ENCODE results near the gene SGCD.

The SGCD gene

DNA sequence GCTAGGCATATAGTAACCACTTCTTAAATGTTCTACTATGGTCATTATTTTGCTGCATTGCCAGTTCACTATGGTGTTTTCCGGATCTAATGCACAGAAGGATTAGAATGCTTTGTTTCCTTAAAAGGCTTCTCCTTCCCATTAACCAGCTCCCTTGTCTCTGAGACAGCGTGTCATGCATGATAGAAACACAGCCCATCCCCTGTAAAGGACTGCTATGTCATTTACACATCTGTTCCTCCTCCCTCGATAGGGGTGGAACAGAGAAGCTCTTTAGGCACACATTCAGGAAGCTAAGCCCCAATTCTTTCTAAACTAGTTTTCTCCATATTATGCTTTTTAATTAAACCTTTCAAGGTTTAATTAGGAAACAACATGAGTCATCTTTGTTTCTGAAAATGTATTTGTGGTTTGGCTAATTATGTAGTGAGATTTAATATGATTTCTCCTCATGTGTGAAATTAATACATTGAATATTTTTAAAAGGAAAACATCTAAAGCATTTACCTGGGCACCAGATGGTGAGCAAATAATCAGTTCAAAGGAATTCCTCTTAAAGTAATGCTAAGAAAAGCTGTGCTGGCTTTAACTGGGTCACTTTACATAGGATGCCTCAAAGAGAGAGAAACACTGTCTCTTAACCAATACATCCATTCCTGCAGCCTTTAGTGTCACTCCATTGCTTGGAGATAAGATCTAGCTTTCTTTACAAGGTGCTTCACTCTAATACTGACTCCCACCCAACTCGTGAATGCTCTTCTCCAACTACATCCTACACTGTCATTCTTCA lies 389.8 kb downstream of the SGCD start:
- DNase-seq = no peak

DNA sequence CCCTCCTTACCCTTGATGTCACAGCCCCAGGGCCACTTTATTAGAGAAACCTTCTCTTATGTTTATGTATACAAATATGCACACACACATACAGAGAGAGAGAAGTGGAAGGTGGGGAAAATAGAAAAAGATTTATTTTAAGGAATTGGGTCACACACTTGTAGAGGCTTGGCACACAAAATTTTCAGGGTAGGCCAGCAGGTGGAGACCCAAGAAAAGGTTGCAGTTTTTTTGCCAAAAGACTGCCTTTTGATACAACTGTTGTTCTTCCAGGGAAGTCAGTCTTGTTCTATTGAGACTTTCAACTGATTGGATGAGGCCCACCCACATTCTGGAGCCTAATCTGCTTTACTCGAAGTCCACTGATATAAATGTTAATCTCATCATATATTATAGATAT lies 392.0 kb downstream of the SGCD start:
- no peak for DNase-seq

DNA sequence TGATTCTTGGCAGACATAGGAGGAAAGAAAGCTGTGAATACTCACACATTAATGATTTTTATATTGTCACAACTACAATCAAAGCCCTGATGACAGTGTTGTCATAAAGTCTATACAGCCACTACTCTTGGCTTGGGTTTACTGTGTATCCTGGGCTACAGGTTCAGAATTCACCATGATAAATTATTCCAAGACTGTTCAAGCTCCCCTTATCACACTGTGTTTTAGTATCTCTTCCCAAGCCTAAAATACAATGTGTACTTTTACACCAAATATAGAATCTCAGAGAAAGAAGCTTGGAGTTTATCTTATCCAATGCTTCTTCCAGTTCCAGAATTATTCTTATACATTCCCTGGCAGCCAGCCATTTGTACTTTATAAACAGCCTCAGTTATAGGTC lies 395.4 kb downstream of the SGCD start:
- no peak for DNase-seq

DNA sequence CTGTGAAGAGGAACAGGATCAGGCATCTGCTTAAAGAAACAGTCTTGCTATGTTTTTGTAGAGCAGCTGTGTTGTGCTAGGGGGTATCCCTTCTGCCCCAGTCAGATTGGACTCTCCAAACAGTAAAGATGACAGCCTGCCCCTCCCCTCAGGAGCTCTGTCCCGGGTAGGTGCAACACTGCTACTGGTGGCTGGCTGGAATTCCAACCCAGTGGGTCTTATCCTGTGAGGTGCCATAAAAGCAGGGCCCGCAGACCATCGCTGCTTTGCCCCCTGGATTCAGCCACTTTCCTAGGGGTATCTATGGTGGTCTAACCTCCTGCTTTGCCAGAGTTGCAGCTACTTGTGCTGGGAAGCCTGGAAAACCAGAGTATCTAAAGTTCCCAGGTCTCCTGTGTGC lies 408.5 kb downstream of the SGCD start:
- no peak for DNase-seq

DNA sequence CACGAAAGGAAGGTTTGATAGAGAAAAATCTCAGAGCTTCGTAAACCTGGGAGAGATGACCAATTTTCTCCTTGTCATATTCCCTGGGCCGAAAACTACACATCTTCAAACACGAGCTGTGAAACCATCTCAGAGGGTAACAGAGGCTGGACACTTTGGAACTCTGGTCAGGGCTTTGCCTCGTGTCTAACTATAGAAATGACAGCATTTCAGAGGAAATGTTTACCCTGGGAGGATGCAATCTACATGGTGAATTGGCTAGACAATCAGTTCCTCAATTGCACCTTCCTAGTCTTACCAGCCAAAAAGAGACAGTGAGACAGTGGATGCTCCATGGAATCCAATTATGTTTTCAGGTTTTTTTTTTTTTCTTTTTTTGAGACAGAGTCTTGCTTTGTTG lies 414.6 kb downstream of the SGCD start:
- DNase-seq = no peak

DNA sequence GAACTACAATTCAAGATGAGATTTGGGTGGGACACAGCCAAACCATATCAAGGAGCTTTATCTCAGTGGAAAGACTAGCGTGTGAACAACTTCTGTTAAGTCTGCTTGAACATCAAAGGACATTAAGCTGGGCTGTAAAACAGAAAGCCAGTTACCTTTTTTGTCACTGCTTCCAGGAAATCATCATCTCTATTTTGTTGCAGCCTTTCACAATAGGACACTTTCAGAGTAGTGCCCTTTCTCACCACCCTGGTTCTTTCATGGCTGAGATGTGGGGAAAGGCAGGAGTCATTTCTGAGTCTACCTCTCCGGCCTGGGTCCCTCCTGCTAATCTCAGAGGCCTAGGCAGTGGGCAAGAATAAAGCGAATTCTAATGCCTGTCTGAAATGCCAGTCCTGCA lies 426.9 kb downstream of the SGCD start:
- DNase-seq = no peak

DNA sequence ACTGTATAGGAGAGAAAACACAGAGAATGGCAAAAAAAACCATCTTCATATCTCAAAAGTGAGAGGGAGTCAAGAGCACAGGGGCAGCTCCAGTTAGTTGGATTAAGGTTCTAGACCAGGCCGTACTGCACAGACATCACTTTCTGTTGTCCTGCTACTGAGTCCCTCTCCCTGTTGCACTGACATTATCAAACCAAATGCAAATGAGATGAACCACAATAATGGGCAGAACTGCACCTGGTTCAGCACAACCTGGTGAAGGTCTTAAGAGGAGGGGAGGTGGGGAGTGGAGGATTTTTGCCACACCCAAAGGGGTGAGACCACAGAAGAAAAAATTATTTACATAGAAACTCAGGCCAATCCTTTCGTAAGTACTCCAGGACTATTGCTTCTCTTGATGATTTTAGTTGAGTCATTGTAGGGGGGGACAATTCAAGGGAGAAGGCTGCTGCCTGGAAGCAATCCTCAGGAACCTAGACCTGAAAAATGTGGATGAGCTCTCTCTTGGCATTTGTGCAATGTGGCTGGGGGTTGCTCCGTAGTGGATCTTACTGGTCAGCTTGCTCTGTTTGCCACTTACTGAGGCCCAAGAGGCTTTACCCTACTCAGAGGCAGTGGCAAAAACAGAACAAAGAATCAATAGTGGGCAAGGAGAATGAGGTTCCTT lies 428.6 kb downstream of the SGCD start:
- DNase-seq = no peak

DNA sequence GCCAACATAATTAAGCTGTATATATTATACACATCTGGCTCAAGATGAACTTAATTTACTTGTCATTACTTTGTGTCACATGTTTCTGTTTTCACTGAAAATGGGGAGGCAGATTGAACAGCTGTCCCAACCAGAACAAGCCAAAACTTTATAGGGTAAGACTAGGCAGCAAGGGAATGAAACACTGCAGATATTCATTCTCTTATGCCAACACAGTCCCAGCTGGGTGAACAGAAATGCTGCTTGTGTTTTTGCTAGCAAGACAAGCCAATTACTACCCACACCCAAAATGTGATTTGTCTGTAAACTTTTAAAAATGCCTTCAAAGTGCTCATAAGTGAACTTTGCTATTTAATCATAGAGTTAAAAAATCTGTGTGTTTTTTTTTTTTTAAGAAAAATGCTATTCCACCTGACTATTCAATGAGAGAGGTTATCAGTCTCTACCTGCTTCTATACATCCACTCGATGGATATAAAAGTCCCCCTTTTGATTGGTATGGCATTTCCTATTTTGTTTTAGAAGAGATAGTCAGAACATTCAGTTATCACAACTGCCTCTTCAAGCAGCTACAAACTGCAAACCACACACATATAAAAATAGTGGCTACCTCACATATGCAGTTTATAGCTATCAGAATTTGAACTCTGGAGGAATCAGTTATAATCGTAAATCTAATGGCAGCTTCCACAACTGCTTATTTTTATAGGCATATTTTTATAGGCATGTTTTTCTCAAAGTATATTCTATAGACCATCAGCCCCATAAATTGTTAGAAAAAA lies 431.2 kb downstream of the SGCD start:
- DNase-seq = no peak

DNA sequence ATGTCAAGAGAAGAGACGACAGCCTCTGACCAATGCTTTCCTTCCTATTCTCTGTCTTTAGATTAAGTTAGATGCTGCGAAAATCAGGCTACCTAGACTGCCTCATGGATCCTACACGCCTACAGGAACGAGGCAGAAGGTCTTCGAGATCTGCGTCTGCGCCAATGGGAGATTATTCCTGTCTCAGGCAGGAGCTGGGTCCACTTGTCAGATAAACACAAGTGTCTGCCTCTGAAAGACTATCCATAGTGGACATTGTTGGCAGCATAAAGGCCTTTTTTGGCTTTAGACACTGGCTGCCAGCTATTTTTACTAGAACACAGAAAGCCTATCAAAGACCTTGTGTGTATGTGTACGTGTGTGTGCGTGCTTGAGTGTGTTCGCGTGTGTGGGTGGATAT lies 432.2 kb downstream of the SGCD start:
- no peak for DNase-seq

DNA sequence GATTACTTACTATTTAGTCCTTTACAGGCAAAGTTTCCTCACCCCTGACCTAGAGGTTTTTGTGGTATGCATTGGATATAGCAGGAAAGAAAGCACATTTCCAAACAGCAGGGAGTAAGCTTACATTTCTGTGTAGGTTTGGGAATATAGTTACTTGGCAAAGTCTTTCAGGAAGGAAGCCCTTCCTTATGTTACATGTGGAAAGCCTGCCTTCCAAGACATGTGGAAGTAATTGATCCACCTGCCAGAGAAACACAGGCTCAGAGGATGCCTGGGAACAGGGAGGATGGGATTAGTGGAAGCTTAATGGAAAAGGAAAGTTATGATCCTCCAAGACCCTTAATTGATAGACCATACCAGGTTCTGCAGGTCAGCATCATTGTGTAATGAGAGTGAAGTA lies 435.8 kb downstream of the SGCD start:
- no peak for DNase-seq

DNA sequence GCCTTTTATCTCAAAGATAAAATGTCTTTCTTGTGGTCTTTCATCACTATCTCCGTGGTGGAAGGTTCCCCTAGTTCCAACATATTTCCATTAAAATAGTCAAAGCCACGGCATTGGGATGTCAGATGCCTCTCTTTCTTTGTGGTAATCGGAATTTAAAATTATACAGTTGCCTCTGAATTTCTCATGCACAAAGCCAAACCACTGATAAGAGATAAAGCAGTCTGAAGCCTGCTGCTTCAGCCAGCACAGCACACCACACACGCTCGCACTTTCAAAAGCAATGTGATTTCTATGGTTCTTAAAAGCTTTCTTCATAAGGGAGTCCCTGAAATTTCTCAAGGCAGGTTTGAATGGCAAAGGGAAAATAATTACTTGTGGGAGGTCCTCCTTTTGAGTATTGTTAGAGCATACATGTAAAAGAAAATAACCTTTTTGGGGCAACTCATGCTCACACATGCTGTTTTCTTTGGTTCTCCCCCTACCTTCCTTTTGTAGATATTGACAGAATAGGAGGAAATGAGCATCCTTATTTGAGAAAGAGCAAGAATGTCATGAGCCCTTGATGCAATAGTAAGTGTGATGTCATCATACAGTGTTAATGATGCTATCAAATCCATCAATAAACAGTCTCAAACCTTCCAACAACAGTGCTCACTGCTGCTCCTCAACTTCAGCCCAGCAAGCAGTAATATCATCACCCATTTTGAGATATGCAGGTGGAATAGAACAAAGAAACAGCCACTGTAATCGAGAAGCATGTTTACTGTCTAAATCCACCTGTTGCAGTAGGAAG lies 437.4 kb downstream of the SGCD start:
- no peak for DNase-seq

DNA sequence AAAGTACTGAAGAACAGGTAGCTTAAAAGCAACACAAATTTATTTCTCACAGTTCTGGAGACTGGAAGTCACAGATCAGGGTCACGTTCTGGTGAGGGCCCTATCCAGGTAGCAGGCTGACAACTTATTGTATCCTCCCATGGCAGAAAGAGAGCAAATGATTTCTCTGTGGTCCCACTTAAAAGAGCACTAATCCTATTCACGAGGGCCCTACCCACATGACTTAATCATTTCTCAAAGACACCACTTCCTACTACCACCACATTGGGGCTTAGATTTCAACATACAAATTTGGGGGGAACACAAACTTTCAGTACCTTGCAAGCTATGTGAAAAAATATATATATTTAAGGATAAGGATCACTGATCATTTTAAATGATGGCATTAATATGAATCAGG lies 447.3 kb downstream of the SGCD start:
- no peak for DNase-seq

DNA sequence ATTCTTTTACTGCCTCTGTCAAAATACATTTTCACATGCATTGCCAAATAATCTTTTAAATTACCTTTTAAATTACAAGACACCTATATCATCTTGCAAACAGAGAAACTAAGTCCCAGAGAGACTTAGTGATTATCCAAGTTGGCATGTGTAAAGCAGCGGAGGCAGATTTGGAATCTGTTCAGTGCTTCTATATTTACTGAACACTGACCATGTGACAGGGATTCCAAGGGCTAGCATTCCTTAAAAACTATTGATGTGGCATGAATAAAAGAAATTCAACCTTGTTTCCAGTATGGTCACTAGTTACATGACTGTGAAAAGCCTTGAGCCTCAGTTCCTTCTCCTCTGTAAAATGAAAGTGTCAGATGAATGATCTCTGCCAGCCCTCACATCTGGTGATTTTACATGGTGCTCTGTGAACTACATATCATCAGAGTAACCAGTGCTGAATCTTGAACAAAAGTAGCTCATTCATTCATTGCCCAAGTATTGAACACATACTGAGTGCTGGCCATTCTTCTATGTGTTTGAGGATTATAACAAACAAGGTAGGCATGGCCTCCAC lies 451.3 kb downstream of the SGCD start:
- DNase-seq = no peak

DNA sequence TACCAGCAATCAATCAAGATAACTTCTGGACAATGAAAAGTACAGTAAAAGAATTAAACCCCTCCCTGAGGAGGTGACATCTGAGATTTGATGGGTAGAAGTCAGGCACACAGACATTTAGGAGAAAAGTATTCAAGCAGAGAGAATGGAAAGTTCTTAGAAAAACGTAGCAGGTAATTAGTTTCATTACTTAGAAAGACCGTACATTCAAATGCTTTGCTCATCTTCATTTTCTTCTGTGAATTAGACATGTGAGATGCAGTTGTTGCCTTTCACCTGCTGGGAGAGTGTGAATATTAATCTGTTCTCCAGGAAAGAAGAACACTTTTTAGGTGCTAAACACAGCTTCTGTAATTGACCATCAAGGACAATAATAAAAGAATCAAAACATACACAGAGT lies 451.8 kb downstream of the SGCD start:
- no peak for DNase-seq

DNA sequence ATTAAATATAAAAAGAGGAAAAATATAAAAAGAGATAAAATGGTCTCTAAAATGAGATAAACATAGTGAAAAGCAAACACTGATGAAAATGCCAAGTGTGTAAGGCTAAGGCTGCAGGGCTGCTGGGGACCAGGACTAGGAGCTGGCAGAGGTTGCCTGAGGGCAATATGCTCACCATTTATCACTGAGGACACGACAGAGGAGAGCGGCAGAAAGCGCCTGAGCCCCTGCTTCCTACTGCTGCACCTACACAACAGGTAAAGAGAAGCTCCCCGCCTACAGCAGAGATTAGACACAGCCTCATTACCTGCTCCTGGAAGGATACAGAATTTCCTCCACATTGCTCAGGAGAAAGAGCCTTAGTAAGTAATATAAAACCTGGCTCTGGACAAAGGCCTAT lies 452.5 kb downstream of the SGCD start:
- no peak for DNase-seq

DNA sequence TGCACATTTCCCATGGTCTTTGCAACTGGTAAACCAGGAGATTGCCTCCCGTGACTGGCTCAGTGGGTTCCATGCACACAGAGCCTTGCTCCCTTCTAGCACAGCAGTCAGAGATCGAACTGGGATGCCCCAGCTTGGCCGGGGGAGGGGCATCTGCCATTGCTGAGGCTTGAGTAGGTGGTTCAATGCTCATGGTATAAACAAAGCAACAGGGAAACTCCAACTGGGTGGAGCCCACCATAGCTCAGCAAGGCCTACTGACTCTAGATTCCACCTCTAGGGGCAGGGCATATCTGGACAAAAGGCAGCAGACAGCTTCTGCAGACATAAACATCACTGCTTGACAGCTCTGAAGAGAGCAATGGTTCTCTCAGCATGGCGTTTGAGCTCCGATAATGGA lies 456.1 kb downstream of the SGCD start:
- no peak for DNase-seq

DNA sequence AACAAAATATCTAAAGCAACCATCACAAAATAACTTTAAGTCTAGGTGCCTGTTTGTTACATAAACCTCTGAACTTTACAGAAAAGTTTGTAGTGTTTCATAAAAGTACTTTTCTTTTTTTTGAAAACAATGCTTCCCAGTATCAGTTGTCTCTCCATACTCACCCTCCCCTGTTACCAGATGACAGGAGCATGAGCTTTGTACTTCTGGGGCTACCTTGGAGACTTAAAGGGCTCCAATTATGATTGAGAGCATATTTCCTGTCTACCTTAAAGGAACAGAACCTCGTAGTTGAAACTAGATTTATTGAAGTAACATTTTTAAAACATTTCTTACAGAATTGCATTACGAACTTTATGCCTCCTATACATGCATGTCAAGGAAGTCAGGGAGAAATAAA lies 467.7 kb downstream of the SGCD start:
- no peak for DNase-seq

DNA sequence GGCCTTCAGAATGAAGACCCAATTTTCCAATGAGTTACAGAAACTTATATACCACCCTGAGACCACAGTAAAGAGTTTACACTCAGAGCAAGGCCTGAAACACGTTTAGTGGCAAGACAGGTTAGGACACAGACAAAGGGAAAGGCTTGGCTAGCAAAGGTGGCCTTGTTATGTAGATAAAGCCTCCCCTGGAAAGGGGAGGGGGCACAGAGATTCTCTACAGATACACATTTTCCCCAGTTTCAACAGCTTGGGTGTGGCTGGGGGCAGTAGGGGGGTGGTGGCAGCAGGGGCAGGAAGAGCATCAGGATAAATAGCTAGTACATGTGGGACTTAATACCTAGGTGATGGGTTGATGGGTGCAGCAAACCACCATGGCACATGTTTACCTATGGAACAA lies 471.2 kb downstream of the SGCD start:
- DNase-seq = no peak

DNA sequence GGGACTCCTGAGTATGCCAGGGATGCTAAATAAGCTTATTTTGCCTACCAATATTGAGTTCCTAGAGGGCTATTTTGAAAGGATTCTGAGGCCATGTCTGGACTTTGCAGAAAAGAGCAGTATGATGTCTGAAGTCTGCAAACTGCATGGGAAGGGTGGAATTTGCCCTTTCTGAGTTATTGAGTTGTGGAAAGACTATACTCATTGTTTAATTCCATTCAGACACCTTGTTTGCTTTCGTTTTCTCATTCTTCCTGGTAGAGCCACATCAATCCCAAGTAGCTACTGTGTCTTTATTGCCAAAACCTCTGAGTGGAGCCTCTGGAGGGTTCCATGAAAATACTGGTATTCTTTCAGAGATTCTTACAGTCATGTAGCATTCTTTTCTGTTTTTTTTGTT lies 472.2 kb downstream of the SGCD start:
- no peak for DNase-seq

DNA sequence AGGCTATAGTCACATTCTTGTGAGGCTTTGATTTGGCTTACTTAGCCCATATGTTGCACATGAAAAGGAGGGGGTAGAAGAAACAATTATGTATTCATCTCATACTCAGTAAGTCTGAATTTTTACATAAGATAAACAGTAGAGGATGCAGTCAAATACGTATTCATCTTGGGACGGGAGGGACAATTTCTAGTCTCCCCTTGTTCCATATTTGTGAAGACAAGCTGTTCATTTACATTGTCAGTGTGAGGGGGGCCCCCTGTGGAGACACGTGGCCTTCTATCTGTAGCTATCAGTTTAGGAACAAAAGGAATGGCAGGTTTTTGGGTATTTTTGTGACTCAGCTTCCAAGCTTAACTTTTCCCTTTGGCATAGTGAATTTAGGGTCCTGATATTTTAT lies 474.0 kb downstream of the SGCD start:
- no peak for DNase-seq

DNA sequence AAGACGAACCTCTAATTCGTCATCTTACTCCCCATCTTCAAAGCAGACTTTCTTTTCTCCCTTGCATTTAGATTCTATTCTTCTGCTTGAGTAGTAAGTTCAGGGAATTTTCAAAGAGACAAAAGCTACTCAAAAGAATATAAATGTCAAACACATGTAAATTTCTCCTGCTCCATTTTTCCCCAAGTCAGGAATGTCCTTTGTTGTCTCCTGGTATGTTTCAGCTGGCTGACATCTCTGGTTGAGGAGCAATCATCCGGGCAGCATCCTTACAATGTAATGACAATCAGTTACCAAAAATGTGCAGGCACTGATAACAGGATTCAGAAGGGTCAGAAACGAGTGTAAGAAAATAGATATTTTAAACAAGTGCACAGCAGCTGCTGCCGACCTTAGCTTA lies 475.5 kb downstream of the SGCD start:
- DNase-seq = no peak

DNA sequence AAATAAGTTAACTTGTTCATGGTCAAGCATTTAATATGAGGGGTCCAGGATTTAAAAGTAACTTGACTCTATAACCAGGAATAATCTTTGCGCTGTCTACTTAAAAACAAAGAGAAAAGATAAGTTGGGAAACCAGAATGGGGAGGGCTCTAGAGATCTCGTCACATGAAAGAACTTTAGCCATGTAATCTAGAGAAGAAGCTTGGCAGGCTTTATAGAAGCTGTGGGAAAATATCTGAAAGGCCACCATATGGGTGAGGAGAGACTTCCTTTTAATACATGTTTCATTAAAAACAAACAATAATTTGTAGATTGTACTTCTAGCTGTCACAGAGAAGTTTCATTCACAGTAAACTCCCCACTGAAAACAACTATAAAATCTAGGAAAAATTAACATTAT lies 476.4 kb downstream of the SGCD start:
- no peak for DNase-seq

DNA sequence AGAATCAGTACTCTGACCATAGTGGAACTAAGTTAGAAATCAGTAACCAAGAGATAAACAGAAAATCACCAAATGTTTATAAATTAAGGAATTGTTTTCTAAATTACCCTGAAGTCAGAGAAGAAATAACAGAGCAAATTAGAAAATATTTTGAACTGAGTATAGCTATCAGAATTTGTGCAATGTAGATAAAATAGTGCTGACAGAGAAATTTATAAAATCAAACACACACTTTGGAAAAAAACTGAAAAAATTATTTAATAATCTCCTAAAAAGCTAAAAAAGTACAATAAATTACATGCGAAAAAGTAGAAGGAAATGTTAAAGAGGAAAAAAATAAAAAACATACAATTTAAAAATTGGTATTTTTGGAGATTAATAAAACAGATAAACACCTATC lies 486.0 kb downstream of the SGCD start:
- no peak for DNase-seq
